Natural killer cell (primary cell): ENCODE data around the gene SLC17A9. TPM values are rescaled to one million over a fixed set of nuclear protein-coding genes. Genes with fewer than 3 reads are reported as not detected.

Source experiments
- ATAC-seq, 3 donors: fragments of 150-1000 bp in 2 of 3; fragments of 200-7000 bp in 1 of 3; cut with Tn5 transposase; 1 replicate in 1 of 3; 2 replicates in 2 of 3; pipeline ENCODE4 v1.10.0; 2021; ENCODE audit warnings: mild to moderate bottlenecking in 2 of 3, moderate library complexity in 2 of 3
- DNase-seq, 2 donors: peaks; one replicate each; pipeline versions ENCODE4 v3.0.0 to v3.0.0-alpha.2; 2013 to 2021; ENCODE audit warnings: mixed read lengths in 1 of 2
- H3K27ac ChIP-seq: one replicate; pipeline ENCODE4 v1.5.1; 2013; ENCODE audit warnings: mild to moderate bottlenecking, low read length
- H3K27me3 ChIP-seq: one replicate; pipeline ENCODE4 v1.6.1; 2013; ENCODE audit warnings: low read length; ENCODE audit not compliant: control insufficient read depth, insufficient read depth
- H3K36me3 ChIP-seq: one replicate; pipeline ENCODE4 v1.6.1; 2013; ENCODE audit warnings: low read length; ENCODE audit not compliant: control insufficient read depth, insufficient read depth
- H3K4me1 ChIP-seq: one replicate; pipeline ENCODE4 v1.6.1; 2013; ENCODE audit warnings: low read length; ENCODE audit not compliant: control insufficient read depth, insufficient read depth
- H3K4me3 ChIP-seq: one replicate; pipeline ENCODE4 v1.5.1; 2013; ENCODE audit warnings: low read length
- H3K9me3 ChIP-seq: one replicate; pipeline ENCODE4 v1.6.1; 2013; ENCODE audit warnings: low read length; ENCODE audit not compliant: control insufficient read depth, insufficient read depth
- H3K27ac Mint-ChIP-seq, 2 donors: one replicate each; pipeline ENCODE4 v1.8.0; 2022; ENCODE audit warnings: mild to moderate bottlenecking in 2 of 2, mixed read lengths in 2 of 2, moderate library complexity in 1 of 2
- H3K27me3 Mint-ChIP-seq, 2 donors: one replicate each; pipeline ENCODE4 v1.8.0; 2022; ENCODE audit warnings: low read depth in 2 of 2, mixed read lengths in 2 of 2
- H3K36me3 Mint-ChIP-seq: one replicate; pipeline ENCODE4 v1.8.0; 2022; ENCODE audit warnings: mixed read lengths
- H3K4me1 Mint-ChIP-seq, 2 donors: one replicate each; pipeline ENCODE4 v1.8.0; 2022; ENCODE audit warnings: mixed read lengths in 2 of 2
- H3K4me3 Mint-ChIP-seq: one replicate; pipeline ENCODE4 v1.8.0; 2022; ENCODE audit warnings: mild to moderate bottlenecking, moderate library complexity, mixed read lengths
- H3K9me3 Mint-ChIP-seq, 2 donors: one replicate each; pipeline ENCODE4 v1.8.0; 2022; ENCODE audit warnings: mixed read lengths in 2 of 2
- CTCF ChIP-seq: fragments of 200-600 bp; IDR thresholded peaks from one replicate; pipeline ENCODE4 v1.8.0; 2022; ENCODE audit warnings: antibody characterized with exemption
- WGBS: methylation state at CpG from one replicate; pipeline ENCODE4 v1.1.7; 2013; ENCODE audit warnings: missing lambda C conversion rate; ENCODE audit not compliant: insufficient coverage; 5-methylcytosine and 5-hydroxymethylcytosine counted together
- intact Hi-C: fragments of 100-400 bp; cut with micrococcal nuclease; formaldehyde crosslinking; loops from one replicate; pipeline ENCODE4 v1.14.2; 2022
- total RNA-seq, 4 donors: library from RNA; stranded (reverse); fragments of 120-200 nt in 1 of 4; gene quantifications; one replicate each; pipeline versions ENCODE4 v1.2.3 to v1.2.4, GENCODE V29; 2013 to 2022

SLC17A9 gene
- total RNA-seq, 3 donors from 2014 or later (not counting 1 experiment from before 2014, with no cell fraction given) = 22.3 to 24.0 (median 23.8) TPM

DNA sequence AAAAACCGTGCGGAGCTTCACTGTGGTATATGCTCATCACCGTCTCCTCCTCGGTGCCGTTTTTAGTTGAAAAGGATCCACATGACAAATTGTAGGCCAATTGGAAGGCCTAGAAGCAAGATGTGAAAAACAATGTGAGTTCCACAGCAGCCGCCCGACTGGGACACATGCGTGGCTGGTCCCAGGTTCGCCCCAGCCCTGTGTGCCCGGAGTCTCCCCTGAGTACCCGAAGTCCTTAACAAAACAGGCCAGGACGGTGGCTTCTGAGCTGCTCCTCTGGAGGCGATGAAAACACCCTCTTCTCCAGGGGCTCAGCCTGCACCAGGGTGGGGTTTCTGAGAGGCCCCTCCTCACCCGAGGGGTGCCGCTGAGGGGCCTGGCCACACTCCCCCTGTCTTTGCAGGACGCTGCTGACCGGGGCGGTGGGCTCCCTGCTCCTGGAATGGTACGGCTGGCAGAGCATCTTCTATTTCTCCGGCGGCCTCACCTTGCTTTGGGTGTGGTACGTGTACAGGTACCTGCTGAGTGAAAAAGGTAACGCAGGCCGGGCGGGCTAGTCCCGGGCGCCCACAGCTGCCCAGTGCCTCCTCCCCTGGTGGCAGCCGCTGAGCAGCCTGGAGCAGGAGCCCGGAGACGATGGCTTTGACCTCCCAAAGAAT is 9.8 kb downstream of the SLC17A9 start:
- Histone ChIP-seq H3K36me3 (peaks cover 12% of the 10 kb centered on the region), H3K4me3 (no peak overlapping the region), H3K27ac (no peak overlapping the region), H3K4me1 (peaks cover 20% of the 10 kb centered on the region), H3K9me3 (no peaks in the 10 kb centered on the region), H3K27me3 (no peaks in the 10 kb centered on the region)
- H3K4me1 Mint-ChIP-seq = peaks cover 9 to 11% of the 10 kb centered on the region in 2 donors
- TF ChIP-seq CTCF = no peak
- no peak overlapping the region for H3K27ac Mint-ChIP-seq
- 97% methylated on average over 30 of the region's 30 CpGs for WGBS
- H3K27me3 Mint-ChIP-seq = no peaks in the 10 kb centered on the region
- DNase-seq (no peak), ATAC-seq (no peak)
- H3K4me3 Mint-ChIP-seq = no peak overlapping the region
- H3K36me3 Mint-ChIP-seq = no peaks in the 10 kb centered on the region
- no peaks in the 10 kb centered on the region for H3K9me3 Mint-ChIP-seq
- intact Hi-C loops = no loop called here

DNA sequence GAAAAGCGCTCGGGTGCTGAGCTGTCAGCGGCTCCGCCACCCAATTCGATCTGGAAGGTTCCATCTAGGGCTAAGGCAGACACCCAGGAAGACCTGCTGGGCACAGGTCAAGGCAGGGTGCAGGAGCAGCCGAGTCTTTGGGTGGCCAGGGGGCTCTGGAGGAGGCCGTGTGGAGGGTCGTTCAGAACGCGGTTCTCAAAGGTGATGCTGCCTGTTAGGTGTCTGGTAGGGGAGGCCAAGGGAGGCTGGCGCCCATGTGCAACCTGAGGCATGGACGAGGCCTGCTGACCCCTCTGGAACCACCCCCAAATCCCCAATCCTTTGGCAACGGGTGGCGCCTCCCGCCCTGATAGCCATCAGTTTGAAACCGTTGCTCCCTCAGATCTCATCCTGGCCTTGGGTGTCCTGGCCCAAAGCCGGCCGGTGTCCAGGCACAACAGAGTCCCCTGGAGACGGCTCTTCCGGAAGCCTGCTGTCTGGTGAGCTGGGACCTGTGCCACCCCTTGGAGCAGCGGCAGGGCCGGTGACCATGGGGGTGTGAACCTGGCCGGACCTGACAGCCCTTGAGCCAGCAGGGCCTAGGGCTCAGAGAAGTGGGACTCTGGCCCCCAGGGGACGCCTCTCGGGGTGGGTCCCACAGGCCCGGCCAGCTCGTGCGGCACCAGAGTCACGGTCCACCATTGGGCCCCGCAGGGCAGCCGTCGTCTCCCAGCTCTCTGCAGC is 10.5 kb downstream of the SLC17A9 start:
- Mint-ChIP-seq H3K4me1 (peaks cover 9 to 11% of the 10 kb centered on the region in 2 donors), H3K27me3 (no peaks in the 10 kb centered on the region), H3K27ac (no peak overlapping the region), H3K4me3 (no peak overlapping the region), H3K36me3 (no peaks in the 10 kb centered on the region), H3K9me3 (no peaks in the 10 kb centered on the region)
- H3K4me3 ChIP-seq = no peak overlapping the region
- H3K27me3 ChIP-seq = no peaks in the 10 kb centered on the region
- 92% methylated on average over 32 of the region's 32 CpGs for WGBS
- no peak for ATAC-seq
- intact Hi-C loops = no loop called here
- TF ChIP-seq CTCF = no peak
- no peak for DNase-seq
- H3K9me3 ChIP-seq = no peaks in the 10 kb centered on the region
- H3K36me3 ChIP-seq = peaks cover 7% of the 10 kb centered on the region
- H3K4me1 ChIP-seq = peaks cover 20% of the 10 kb centered on the region
- no peak overlapping the region for H3K27ac ChIP-seq

DNA sequence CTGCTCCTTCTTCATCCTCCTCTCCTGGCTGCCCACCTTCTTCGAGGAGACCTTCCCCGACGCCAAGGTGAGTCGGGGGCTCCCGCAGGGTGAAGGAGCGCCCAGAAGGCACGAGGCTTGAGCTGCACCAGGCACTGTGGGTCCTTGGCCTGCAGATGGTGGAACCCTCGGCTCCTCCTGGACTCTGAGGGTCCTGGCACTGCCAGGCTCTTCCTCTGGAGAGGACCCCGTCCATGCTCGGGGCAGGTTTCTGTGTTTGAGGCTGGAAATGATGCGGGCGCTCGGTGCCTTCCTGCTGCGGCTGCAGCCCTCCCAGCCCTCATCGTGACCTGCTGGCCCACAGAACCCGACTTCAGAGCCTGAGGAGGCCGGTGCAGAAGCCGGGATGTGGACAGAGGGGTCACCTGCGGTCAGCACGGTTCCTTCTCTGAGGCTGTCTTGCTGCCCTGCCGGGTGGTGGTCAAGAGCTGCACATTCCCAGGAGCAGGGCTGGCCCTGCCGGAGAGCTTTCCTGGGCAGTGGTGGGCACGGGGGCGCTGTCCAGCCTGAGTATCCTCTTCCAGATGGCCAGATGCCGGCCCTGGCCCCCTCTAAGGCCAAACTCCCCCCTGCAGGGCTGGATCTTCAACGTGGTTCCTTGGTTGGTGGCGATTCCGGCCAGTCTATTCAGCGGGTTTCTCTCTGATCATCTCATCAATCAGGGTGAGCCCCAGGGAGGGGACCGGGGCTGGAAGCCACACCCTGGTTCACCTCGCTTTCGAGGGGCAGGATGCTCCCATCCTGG is 11.3 kb downstream of the SLC17A9 start:
- Mint-ChIP-seq H3K4me3 (no peak overlapping the region), H3K27me3 (no peaks in the 10 kb centered on the region), H3K27ac (no peak overlapping the region), H3K4me1 (peaks cover 9 to 11% of the 10 kb centered on the region in 2 donors), H3K9me3 (no peaks in the 10 kb centered on the region), H3K36me3 (no peaks in the 10 kb centered on the region)
- H3K4me1 ChIP-seq = peaks cover 16% of the 10 kb centered on the region
- DNase-seq (no peak), ATAC-seq (no peak)
- no peak overlapping the region for H3K27ac ChIP-seq
- no peaks in the 10 kb centered on the region for H3K27me3 ChIP-seq
- H3K36me3 ChIP-seq = peaks cover 6% of the 10 kb centered on the region
- WGBS = 94% methylated on average over 32 of the region's 32 CpGs
- no peak for TF ChIP-seq CTCF
- H3K4me3 ChIP-seq = no peak overlapping the region
- H3K9me3 ChIP-seq = no peaks in the 10 kb centered on the region
- intact Hi-C loops = no loop called here
